ENCODE data around the gene ADAMTS3. TPM values are rescaled to one million over a fixed set of nuclear protein-coding genes. Genes with fewer than 3 reads are reported as not detected.

ADAMTS3 gene
- total RNA-seq, 1 experiment from 2014 or later, result 0.39 TPM

- ATAC-seq, result no peak
- Histone ChIP-seq H3K27me3 (ENCODE audit: control insufficient read depth, insufficient read depth, low read length) (no peaks in the 10 kb centered on the region), H3K9me3 (ENCODE audit: control insufficient read depth, insufficient read depth, low read depth, low read length) (no peaks in the 10 kb centered on the region), H3K4me1 (ENCODE audit: control insufficient read depth, insufficient read depth, low read length) (no peaks in the 10 kb centered on the region), H3K27ac (ENCODE audit: low read length) (no peak overlapping the region), H3K4me3 (ENCODE audit: low read depth in 2 of 2, low read length in 2 of 2) (no peak overlapping the region), H3K36me3 (ENCODE audit: control insufficient read depth, insufficient read depth, low read length) (no peaks in the 10 kb centered on the region)
- CTCF ChIA-PET, result no interaction called here
- no TSS peak for BruUV-seq (replicated peaks)
- in situ Hi-C loops (cut with HindIII; ENCODE audit: low pct_unique_long_range_greater_than_20kb, low sequenced_read_pairs) (no loop called here), intact Hi-C loops (cut with micrococcal nuclease; ENCODE audit: unreplicated experiment) (no loop called here)
- TF ChIP-seq CTCF (IDR thresholded peaks at IDR 0.05) (no peak), REST (IDR thresholded peaks at IDR 0.05; ENCODE audit: insufficient read depth in 1 of 2, low read depth in 2 of 2, low read length in 1 of 2) (no peak), SIN3A (IDR thresholded peaks at IDR 0.05; ENCODE audit: borderline replicate concordance, insufficient read depth, low read depth, low read length) (no peak), TCF7L2 (IDR thresholded peaks at IDR 0.05; ENCODE audit: low read depth, low read length) (no peak)
- no peak for DNase-seq (ENCODE audit: low read depth, low spot score)
- POLR2A ChIA-PET, result no interaction called here
Measured at GRCh38 chr4:72555377-72555831, 13.6 kb downstream of the ADAMTS3 start.

- ATAC-seq, result no peak
Measured at GRCh38 chr4:72553540-72554337, 15.3 kb downstream of the ADAMTS3 start.

More at GRCh38 chr4:72553540-72554337, 15.3 kb downstream of the ADAMTS3 start:
- no peak overlapping the region for H3K27ac ChIP-seq (ENCODE audit: low read length)
- no peak overlapping the region for H3K4me3 ChIP-seq (ENCODE audit: low read depth in 2 of 2, low read length in 2 of 2)
- no peaks in the 10 kb centered on the region for H3K27me3 ChIP-seq (ENCODE audit: control insufficient read depth, insufficient read depth, low read length)
- no peaks in the 10 kb centered on the region for H3K4me1 ChIP-seq (ENCODE audit: control insufficient read depth, insufficient read depth, low read length)
- in situ Hi-C loops (cut with HindIII; ENCODE audit: low pct_unique_long_range_greater_than_20kb, low sequenced_read_pairs), result no loop called here
- TF ChIP-seq CTCF (IDR thresholded peaks at IDR 0.05), result no peak
- no peak for TF ChIP-seq TCF7L2 (IDR thresholded peaks at IDR 0.05; ENCODE audit: low read depth, low read length)
- no peak for TF ChIP-seq POLR2AphosphoS5 (IDR thresholded peaks at IDR 0.05; ENCODE audit: low read depth, low read length)
- TF ChIP-seq REST (IDR thresholded peaks at IDR 0.05; ENCODE audit: insufficient read depth in 1 of 2, low read depth in 2 of 2, low read length in 1 of 2), result no peak
- TF ChIP-seq SIN3A (IDR thresholded peaks at IDR 0.05; ENCODE audit: borderline replicate concordance, insufficient read depth, low read depth, low read length), result no peak
- CTCF ChIA-PET, result no interaction called here
- BruUV-seq (replicated peaks), result no TSS peak
- intact Hi-C loops (cut with micrococcal nuclease; ENCODE audit: unreplicated experiment), result no loop called here
- POLR2A ChIA-PET, result no interaction called here
- no peaks in the 10 kb centered on the region for H3K36me3 ChIP-seq (ENCODE audit: control insufficient read depth, insufficient read depth, low read length)
- no peaks in the 10 kb centered on the region for H3K9me3 ChIP-seq (ENCODE audit: control insufficient read depth, insufficient read depth, low read depth, low read length)
- DNase-seq (ENCODE audit: low read depth, low spot score), result no peak

All from Panc1 (cell line).